Prostate gland (tissue), 2 donors: Measurements from ENCODE around the gene RARA.

Experiments
- POLR2A ChIP-seq: fragments of 450-650 bp; IDR thresholded peaks from one replicate; pipeline ENCODE4 v1.6.1; 2016; ENCODE audit warnings: antibody characterized with exemption, mild to moderate bottlenecking
- TF ChIP-seq, protein P1 (sequence below), 4 experiments: fragments of 200-600 bp in 2 of 4; fragments of 450-650 bp in 2 of 4; sonication (generic) in 2 of 4; IDR thresholded peaks; 1 replicate in 3 of 4; 2 replicates in 1 of 4; pipeline ENCODE4 v1.5.1; 2016 to 2019; ENCODE audit warnings: antibody characterized with exemption in 4 of 4, mild to moderate bottlenecking in 2 of 4, moderate library complexity in 2 of 4

DNA sequence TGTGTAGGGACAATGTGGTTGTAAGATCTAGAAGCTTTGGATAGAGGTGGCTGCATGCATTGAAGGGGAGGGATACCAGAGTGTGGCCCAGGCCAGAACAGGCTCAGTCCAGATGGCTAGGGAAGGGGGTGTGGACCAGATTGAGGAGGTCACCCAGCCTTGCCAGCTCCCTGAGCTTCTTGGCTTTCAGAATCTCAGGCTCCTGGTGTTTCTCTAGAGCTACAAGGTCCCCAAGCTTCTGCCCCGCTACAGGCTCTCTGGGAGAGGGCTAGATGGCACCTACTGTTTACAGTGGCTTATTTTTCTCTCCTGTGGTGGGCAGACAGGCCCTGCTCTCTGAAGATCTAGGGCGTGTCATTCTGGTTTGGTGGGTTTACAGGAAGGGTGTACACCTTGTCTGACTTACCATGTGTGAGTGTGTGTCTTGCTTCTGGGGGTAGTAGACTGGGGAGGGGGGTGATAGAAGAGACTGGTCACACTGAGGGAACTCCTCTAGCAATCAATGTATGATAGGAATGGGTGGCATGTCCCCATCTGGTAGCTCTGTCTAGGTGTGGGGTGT is 1.1 kb downstream of the RARA start:
- TF ChIP-seq, protein P1, sequence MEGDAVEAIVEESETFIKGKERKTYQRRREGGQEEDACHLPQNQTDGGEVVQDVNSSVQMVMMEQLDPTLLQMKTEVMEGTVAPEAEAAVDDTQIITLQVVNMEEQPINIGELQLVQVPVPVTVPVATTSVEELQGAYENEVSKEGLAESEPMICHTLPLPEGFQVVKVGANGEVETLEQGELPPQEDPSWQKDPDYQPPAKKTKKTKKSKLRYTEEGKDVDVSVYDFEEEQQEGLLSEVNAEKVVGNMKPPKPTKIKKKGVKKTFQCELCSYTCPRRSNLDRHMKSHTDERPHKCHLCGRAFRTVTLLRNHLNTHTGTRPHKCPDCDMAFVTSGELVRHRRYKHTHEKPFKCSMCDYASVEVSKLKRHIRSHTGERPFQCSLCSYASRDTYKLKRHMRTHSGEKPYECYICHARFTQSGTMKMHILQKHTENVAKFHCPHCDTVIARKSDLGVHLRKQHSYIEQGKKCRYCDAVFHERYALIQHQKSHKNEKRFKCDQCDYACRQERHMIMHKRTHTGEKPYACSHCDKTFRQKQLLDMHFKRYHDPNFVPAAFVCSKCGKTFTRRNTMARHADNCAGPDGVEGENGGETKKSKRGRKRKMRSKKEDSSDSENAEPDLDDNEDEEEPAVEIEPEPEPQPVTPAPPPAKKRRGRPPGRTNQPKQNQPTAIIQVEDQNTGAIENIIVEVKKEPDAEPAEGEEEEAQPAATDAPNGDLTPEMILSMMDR (IDR thresholded peaks at IDR 0.05), result no peak
- no peak for TF ChIP-seq POLR2A
